HEK293T (cell line): ENCODE results near the gene AZI2.

ENCODE experiments used
- CTCF ChIA-PET: fragments of 350-600 bp; formaldehyde crosslinking; extraction: SDS; loops from one replicate; lab custom pipeline; 2021; ENCODE audit warnings: antibody characterized with exemption, inconsistent platforms; lab: Yijun Ruan, JAX
- POLR2A ChIA-PET: fragments of 350-600 bp; formaldehyde crosslinking; extraction: SDS; loops from one replicate; lab custom pipeline; 2020; ENCODE audit warnings: antibody characterized with exemption, inconsistent platforms; lab: Yijun Ruan, JAX
- DNase-seq: peaks from one replicate; pipeline ENCODE4 v3.0.0; 2012; ENCODE audit warnings: mixed read lengths; ENCODE audit errors: extremely low spot score
- ARNT ChIP-seq: fragments of 450-650 bp; IDR thresholded peaks from 2 replicates; pipeline ENCODE4 v1.6.1; 2017; ENCODE audit warnings: mild to moderate bottlenecking
- BHLHE40 ChIP-seq: fragments of 450-650 bp; IDR thresholded peaks from 2 replicates; pipeline ENCODE4 v1.6.1; 2016; ENCODE audit warnings: mild to moderate bottlenecking, moderate library complexity, borderline replicate concordance
- CTBP1 ChIP-seq: fragments of 450-650 bp; IDR thresholded peaks from 2 replicates; pipeline ENCODE4 v1.6.1; 2016; ENCODE audit warnings: borderline replicate concordance
- ELF4 ChIP-seq: fragments of 450-650 bp; IDR thresholded peaks from 2 replicates; pipeline ENCODE4 v1.6.1; 2017; ENCODE audit warnings: antibody characterized with exemption
- FOXA1 ChIP-seq: fragments of 450-650 bp; IDR thresholded peaks from 2 replicates; pipeline ENCODE4 v1.6.1; 2016; ENCODE audit warnings: mild to moderate bottlenecking
- FOXK2 ChIP-seq: fragments of 450-650 bp; IDR thresholded peaks from 2 replicates; pipeline ENCODE4 v1.6.1; 2016; ENCODE audit warnings: mild to moderate bottlenecking
- FOXM1 ChIP-seq: fragments of 450-650 bp; IDR thresholded peaks from 2 replicates; pipeline ENCODE4 v1.6.1; 2017; ENCODE audit warnings: mild to moderate bottlenecking, borderline replicate concordance
- HDGF ChIP-seq: fragments of 450-650 bp; IDR thresholded peaks from 2 replicates; pipeline ENCODE4 v1.6.1; 2017; ENCODE audit warnings: antibody characterized with exemption, borderline replicate concordance
- L3MBTL2 ChIP-seq: fragments of 450-650 bp; conservative IDR thresholded peaks from 2 replicates; pipeline ENCODE4 v1.6.1; 2016; ENCODE audit warnings: mild to moderate bottlenecking
- LEF1 ChIP-seq: fragments of 450-650 bp; IDR thresholded peaks from 2 replicates; pipeline ENCODE4 v1.6.1; 2017; ENCODE audit warnings: mild to moderate bottlenecking, borderline replicate concordance
- NFRKB ChIP-seq: fragments of 450-650 bp; IDR thresholded peaks from 2 replicates; pipeline ENCODE4 v1.6.1; 2016; ENCODE audit warnings: mild to moderate bottlenecking, moderate library complexity
- SP1 ChIP-seq: fragments of 450-650 bp; IDR thresholded peaks from 2 replicates; pipeline ENCODE4 v1.6.1; 2017
- SUZ12 ChIP-seq: fragments of 450-650 bp; IDR thresholded peaks from 2 replicates; pipeline ENCODE4 v1.6.1; 2016; ENCODE audit warnings: mild to moderate bottlenecking
- TARDBP ChIP-seq: fragments of 450-650 bp; IDR thresholded peaks from 2 replicates; pipeline ENCODE4 v1.6.1; 2016
- ZNF384 ChIP-seq: fragments of 450-650 bp; IDR thresholded peaks from 2 replicates; pipeline ENCODE4 v1.6.1; 2016
- TF ChIP-seq, protein P1 (sequence below): fragments of 450-650 bp; IDR thresholded peaks from 2 replicates; pipeline ENCODE4 v1.6.1; 2016

The AZI2 gene

DNA sequence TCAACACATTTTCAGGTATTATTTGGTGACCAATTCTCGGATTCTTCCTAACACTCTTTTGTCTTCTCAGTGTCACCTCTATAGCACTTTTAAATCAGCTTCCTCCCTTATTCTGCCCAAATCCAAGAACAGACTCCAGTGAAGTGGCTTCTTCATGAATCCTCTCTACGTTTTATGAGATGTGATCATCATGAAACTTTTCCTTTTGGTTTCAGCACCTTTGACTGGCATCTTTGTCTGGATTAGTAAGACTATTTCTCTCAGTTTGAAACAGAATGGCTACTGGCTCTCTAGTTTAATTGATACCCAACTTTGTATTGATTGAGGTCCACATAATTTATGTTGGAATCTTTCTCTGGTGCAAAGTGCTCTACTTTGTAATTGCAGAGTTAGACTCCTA is 61.6 kb downstream of the AZI2 start:
- ChIA-PET POLR2A (no interaction called here), CTCF (interaction anchor here (0.7 kb wide), 2 partner anchors 8 to 21 kb away, joined by 3 to 4 read pairs; no protein-coding TSS in a partner anchor)
- no peak for DNase-seq
- no peak for TF ChIP-seq NFRKB
- no peak for TF ChIP-seq ARNT
- TF ChIP-seq FOXA1 = no peak
- no peak for TF ChIP-seq ELF4
- TF ChIP-seq SUZ12 = no peak
- no peak for TF ChIP-seq CTBP1
- TF ChIP-seq BHLHE40 = no peak
- TF ChIP-seq SP1 = no peak
- TF ChIP-seq FOXK2 = no peak
- no peak for TF ChIP-seq L3MBTL2

DNA sequence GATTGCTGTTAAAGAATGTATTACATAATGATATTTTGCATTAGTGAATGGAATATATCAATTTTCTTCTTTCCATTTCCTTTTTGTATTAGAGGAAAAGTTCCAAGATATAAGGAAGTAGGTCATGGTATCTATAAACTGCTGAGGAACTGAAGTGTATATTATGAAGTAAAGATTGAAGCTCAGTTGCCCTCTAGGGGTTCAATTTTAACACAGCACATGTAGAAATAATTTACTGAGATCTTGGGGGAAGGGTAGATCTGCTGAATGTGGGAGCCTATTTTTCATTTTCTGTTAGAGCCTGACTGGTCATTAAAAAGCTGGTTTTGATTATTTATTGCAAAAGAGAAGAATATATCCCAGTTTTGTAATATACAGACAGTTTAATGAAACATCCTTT is 62.0 kb downstream of the AZI2 start:
- peak; percentile 24 for DNase-seq
- POLR2A ChIA-PET = no interaction called here

DNA sequence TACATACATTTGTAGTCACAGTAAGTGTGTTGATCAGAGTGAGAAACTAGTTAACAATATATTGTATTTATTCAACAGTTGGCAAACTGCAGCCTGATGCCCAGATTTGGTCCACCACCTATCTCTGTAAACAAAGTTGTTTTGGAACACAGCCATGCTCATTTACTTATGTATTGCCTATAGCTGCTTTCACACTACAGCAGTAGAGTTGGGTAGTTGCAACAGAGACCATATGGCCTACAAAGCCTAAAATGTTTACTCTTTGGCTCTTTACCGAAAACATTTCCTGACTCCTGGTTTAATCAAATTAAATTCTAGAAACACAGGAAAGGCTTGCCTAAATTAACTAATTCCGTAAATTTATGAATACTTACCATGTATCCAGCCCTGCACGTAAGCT is 67.8 kb downstream of the AZI2 start:
- ChIA-PET CTCF (no interaction called here), POLR2A (no interaction called here)
- TF ChIP-seq FOXA1 = no peak
- no peak for TF ChIP-seq LEF1
- TF ChIP-seq NFRKB = no peak
- TF ChIP-seq SUZ12 = no peak
- no peak for TF ChIP-seq ARNT
- no peak for TF ChIP-seq FOXK2
- no peak for TF ChIP-seq HDGF
- TF ChIP-seq L3MBTL2 = no peak
- TF ChIP-seq SP1 = no peak
- TF ChIP-seq TARDBP = no peak
- TF ChIP-seq BHLHE40 = no peak
- TF ChIP-seq FOXM1 = no peak
- DNase-seq = no peak

More for the DNA sequence above, 62.0 kb downstream of the AZI2 start:
- no peak for TF ChIP-seq BHLHE40
- TF ChIP-seq NFRKB = no peak
- TF ChIP-seq ARNT = no peak
- TF ChIP-seq FOXM1 = no peak
- TF ChIP-seq TARDBP = no peak
- TF ChIP-seq ZNF384 = no peak
- TF ChIP-seq LEF1 = no peak
- CTCF ChIA-PET = interaction anchor here (0.5 to 0.7 kb wide), 2 partner anchors 21 to 537 kb away, joined by 3 to 4 read pairs; no protein-coding TSS in a partner anchor

DNA sequence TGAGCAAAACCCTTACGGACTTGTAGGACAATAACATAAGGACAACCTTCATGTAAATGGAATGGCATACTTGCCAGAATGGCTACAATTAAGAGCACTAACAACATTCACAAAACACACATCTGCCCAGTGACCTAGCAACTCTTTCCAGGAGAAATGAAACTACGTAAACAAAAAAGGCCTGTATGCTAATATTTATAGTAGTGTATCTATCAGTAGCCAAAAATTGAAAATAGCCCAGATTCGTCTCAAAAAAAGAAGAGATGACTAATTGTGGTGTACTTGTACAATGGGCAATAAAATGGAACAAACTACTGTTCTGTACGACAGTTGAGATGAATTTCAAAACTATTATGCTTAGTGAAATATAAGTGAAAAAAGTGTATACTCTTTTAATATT is 68.9 kb downstream of the AZI2 start:
- no peak for DNase-seq
- TF ChIP-seq ZNF384 = no peak
- TF ChIP-seq CTBP1 = no peak
- TF ChIP-seq BHLHE40 = no peak
- TF ChIP-seq FOXA1 = no peak
- TF ChIP-seq FOXM1 = no peak
- no peak for TF ChIP-seq ELF4
- no peak for TF ChIP-seq LEF1
- no peak for TF ChIP-seq SP1
- no peak for TF ChIP-seq SUZ12
- no peak for TF ChIP-seq L3MBTL2
- TF ChIP-seq, protein P1, sequence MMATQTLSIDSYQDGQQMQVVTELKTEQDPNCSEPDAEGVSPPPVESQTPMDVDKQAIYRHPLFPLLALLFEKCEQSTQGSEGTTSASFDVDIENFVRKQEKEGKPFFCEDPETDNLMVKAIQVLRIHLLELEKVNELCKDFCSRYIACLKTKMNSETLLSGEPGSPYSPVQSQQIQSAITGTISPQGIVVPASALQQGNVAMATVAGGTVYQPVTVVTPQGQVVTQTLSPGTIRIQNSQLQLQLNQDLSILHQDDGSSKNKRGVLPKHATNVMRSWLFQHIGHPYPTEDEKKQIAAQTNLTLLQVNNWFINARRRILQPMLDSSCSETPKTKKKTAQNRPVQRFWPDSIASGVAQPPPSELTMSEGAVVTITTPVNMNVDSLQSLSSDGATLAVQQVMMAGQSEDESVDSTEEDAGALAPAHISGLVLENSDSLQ = no peak
- TF ChIP-seq HDGF = no peak
- ChIA-PET POLR2A (no interaction called here), CTCF (no interaction called here)

DNA sequence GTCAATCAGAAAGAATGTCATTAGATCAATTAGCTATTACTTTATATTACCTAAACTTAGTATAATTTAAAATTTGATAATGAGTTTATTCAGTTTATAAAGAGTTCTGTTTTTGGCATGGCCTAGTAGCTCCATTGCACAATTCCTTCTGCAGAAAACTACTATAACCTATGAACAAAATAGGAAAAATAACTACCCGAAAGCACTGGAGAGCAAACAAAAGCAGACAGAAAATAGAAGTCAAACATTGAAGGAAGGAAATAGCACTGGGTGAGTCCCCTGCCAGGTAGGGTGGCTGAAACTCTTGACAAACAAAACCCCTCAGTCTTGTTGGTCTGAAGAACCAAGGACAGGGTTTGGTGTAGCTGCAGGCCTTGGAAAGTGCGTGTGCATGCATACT is 69.7 kb downstream of the AZI2 start:
- TF ChIP-seq ZNF384 = no peak
- TF ChIP-seq ARNT = no peak
- TF ChIP-seq FOXK2 = no peak
- ChIA-PET POLR2A (no interaction called here), CTCF (interaction anchor here (0.6 kb wide), 1 partner anchor 9 kb away, joined by 3 read pairs; no protein-coding TSS in a partner anchor)
- no peak for DNase-seq

DNA sequence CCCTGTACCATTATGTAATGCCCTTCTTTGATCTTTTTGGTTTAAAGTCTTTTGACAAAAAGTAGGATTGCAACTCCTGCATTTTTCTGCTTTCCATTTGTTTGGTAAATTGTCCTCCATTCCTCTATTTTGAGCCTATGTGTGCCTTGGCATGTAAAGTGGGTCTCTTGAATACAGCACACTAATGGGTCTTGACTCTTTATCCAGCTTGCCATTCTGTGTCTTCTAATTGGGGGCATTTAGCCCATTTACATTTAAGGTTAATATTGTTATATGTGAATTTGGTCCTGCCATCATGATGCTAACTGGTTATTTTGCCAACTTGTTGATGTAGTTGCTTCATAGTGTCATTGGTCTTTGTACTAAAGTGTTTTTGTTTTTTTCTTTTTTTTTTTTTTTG is 74.8 kb downstream of the AZI2 start:
- POLR2A ChIA-PET = no interaction called here
- CTCF ChIA-PET = interaction anchor here (1.2 kb wide), 1 partner anchor 44 kb away, joined by 3 read pairs; no protein-coding TSS in a partner anchor
- no peak for DNase-seq
- TF ChIP-seq LEF1 = no peak
- no peak for TF ChIP-seq NFRKB
